H1 (cell line): ENCODE data around the gene SCAF1.

Experiments
- BRCA1 ChIP-seq: IDR thresholded peaks from 2 replicates; pipeline ENCODE4 v1.6.1; 2012; ENCODE audit warnings: low read depth, low read length, improper control_type of control experiment
- CHD2 ChIP-seq: IDR thresholded peaks from 2 replicates; pipeline ENCODE4 v1.6.1; 2012; ENCODE audit warnings: low read length, improper control_type of control experiment
- CTCF ChIP-seq, 3 experiments: IDR thresholded peaks; 1 replicate in 2 of 3; 2 replicates in 1 of 3; pipeline versions ENCODE4 v1.5.1 to v1.6.1; 2011; ENCODE audit warnings: low read length in 3 of 3, mild to moderate bottlenecking in 3 of 3, inconsistent platforms in 2 of 3, low read depth in 1 of 3, moderate library complexity in 1 of 3; ENCODE audit not compliant: insufficient read depth in 1 of 3; ENCODE audit errors: control extremely low read depth in 1 of 3
- E2F6 ChIP-seq: IDR thresholded peaks from 2 replicates; pipeline ENCODE4 v1.6.1; 2012; ENCODE audit warnings: inconsistent platforms
- EP300 ChIP-seq, 2 experiments: IDR thresholded peaks; 1 replicate in 1 of 2; 2 replicates in 1 of 2; pipeline ENCODE4 v1.6.1; 2011 to 2012; ENCODE audit warnings: low read depth in 2 of 2, low read length in 2 of 2, mild to moderate bottlenecking in 2 of 2, borderline replicate concordance in 1 of 2, inconsistent platforms in 1 of 2, moderate library complexity in 1 of 2
- JUN ChIP-seq: IDR thresholded peaks from 2 replicates; pipeline ENCODE4 v1.6.1; 2011; ENCODE audit warnings: low read depth, mild to moderate bottlenecking, improper control_type of control experiment, low read length
- NANOG ChIP-seq: IDR thresholded peaks from 2 replicates; pipeline ENCODE4 v1.6.1; 2011; ENCODE audit warnings: low read length, low read depth, mild to moderate bottlenecking, inconsistent platforms; ENCODE audit not compliant: insufficient read depth, poor library complexity, severe bottlenecking
- RBBP5 ChIP-seq: IDR thresholded peaks from 2 replicates; pipeline ENCODE4 v1.7.1; 2012; ENCODE audit warnings: low read depth, mild to moderate bottlenecking, inconsistent platforms, low read length, moderate library complexity, borderline replicate concordance
- SIN3A ChIP-seq, 2 experiments: IDR thresholded peaks in 1 of 2; conservative IDR thresholded peaks in 1 of 2; 2 replicates each; pipeline ENCODE4 v1.6.1; 2011 to 2012; ENCODE audit warnings: low read length in 2 of 2, improper control_type of control experiment in 1 of 2, low read depth in 1 of 2, mild to moderate bottlenecking in 1 of 2
- SIRT6 ChIP-seq: IDR thresholded peaks from one replicate; pipeline ENCODE4 v1.7.1; 2012; ENCODE audit warnings: low read length, inconsistent platforms
- SP1 ChIP-seq: IDR thresholded peaks from 2 replicates; pipeline ENCODE4 v1.6.1; 2011; ENCODE audit warnings: low read depth, low read length
- SP2 ChIP-seq: IDR thresholded peaks from 2 replicates; pipeline ENCODE4 v1.6.1; 2012; ENCODE audit warnings: mild to moderate bottlenecking, low read length, inconsistent platforms
- TBP ChIP-seq: IDR thresholded peaks from 2 replicates; pipeline ENCODE4 v1.6.1; 2011; ENCODE audit warnings: low read depth, low read length, improper control_type of control experiment
- TCF12 ChIP-seq: IDR thresholded peaks from 2 replicates; pipeline ENCODE4 v1.6.1; 2011; ENCODE audit warnings: low read depth, mild to moderate bottlenecking, low read length

GRCh38 chr19:49613374-49613773 lies 28.6 kb upstream of the SCAF1 start:
- TF ChIP-seq RBBP5 (no peak), CTCF (IDR thresholded peaks at IDR 0.05; ENCODE audit: control extremely low read depth in 1 of 3, insufficient read depth in 1 of 3, low read depth in 1 of 3, low read length in 3 of 3) (no peak), E2F6 (no peak), TCF12 (no peak), NANOG (no peak), BRCA1 (no peak), CHD2 (no peak), SIRT6 (no peak), SP1 (no peak), SP2 (no peak), SIN3A (conservative IDR thresholded peaks at IDR 0.05 in 1 of 2, IDR thresholded peaks at IDR 0.05 in 1 of 2; ENCODE audit: low read depth in 1 of 2, low read length in 2 of 2) (no peak), TBP (no peak), JUN (no peak), EP300 (IDR thresholded peaks at IDR 0.05; ENCODE audit: borderline replicate concordance in 1 of 2, low read depth in 2 of 2, low read length in 2 of 2) (no peak)
